CD4-positive, alpha-beta T cell treated with Interleukin-6 for 4 hours (primary cell): ENCODE measurements around the gene UCKL1.
"Not testable (repeated sequence)": the region's sequence is repeated elsewhere in the genome, so short reads cannot be mapped to it uniquely, and the experiment has no call there.

Experiments used
- DNase-seq: peaks from one replicate; pipeline ENCODE4 v3.0.0-alpha.2; 2020; ENCODE audit warnings: mixed read lengths

The UCKL1 gene

DNA sequence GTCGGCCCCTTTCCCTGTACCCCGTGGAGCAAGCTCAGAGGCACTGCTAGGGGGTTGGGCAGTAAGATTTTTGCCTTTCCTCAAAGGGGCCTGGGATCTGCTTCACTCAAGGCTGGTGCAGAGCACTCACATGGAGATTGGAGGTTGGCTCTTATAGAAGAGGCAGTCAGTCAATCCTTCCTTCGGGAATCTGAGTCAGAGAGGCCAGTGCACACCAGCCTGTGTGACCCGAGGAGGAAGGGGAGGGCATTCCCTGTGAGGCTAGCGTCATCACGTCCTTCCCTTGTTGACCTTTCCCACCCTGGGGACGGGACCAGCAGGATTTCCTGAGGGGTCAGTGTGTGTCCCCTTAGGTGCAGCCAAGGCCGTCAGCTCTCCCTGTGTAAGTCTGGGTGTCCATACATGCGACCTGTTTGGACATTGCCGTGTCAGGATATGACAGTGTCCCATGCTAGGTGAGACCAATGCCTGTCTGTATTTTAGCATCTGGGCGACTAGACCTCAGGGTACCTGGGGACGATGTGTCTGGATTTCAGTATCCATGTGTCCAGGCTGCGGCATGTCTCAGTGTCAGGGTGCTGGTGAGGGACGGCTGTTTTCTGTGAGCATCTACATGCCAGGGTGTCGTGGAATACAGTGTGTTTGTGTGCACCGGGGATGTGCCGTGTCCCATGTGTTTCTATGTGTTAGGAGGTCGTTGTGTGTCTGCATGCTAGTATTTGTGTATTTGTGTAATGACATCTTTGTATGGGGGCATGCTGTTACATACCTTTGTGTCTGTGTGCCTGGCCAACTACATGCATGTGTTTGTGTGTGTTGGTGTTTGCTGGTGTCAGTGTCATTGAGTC is 16.3 kb upstream of the UCKL1 start:
- no peak for DNase-seq

DNA sequence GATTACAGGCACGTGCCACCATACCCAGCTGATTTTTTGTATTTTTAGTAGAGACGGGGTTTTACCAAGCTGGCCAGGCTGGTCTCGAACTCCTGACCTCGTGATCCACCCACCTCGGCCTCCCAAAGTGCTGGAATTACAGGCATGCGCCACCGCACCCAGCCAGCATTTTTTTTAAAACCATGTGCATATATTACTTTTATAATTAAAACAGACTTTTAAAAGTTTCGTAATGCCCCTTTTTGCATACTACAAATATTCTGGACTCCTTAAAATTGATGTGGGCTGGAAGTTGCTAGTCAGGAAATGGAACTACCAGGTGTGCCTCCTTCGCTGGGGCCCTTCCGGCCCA is 15.7 kb upstream of the UCKL1 start:
- not testable (repeated sequence) for DNase-seq

DNA sequence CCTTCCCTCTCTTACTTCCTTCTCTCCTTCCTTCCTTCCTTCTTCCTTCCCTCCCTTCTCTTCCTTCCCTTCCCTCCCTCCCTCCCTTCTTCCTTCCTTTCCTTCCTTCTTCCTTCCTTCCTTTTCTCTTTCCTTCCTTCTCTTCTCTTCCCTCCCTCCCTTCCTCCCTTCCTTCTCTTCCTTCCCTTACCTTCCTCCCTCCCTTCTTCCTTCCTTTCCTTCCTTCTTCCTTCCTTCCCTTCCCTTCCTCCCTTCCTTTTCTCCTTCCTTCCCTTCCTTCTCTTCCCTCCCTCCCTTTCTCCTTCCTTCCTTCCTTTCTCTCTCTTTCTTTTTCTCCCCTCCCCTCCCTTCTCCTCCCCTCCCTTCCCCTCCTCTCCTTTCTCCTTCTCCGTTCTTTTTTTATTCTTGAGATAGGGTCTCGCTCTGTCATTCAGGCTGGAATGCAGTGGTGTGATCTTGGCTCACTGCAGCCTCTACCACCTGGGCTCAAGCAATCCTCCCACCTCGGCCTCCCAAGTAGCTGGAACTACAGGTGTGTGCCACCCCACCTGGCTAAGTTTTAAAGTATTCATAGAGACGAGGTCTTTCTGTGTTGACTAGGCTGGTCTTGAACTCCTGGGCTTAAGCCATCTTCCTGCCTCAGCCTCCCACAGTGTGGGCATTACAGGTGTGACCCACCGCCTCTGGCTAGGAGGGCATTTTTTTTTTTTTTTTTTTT is 14.7 kb upstream of the UCKL1 start:
- DNase-seq = no peak

DNA sequence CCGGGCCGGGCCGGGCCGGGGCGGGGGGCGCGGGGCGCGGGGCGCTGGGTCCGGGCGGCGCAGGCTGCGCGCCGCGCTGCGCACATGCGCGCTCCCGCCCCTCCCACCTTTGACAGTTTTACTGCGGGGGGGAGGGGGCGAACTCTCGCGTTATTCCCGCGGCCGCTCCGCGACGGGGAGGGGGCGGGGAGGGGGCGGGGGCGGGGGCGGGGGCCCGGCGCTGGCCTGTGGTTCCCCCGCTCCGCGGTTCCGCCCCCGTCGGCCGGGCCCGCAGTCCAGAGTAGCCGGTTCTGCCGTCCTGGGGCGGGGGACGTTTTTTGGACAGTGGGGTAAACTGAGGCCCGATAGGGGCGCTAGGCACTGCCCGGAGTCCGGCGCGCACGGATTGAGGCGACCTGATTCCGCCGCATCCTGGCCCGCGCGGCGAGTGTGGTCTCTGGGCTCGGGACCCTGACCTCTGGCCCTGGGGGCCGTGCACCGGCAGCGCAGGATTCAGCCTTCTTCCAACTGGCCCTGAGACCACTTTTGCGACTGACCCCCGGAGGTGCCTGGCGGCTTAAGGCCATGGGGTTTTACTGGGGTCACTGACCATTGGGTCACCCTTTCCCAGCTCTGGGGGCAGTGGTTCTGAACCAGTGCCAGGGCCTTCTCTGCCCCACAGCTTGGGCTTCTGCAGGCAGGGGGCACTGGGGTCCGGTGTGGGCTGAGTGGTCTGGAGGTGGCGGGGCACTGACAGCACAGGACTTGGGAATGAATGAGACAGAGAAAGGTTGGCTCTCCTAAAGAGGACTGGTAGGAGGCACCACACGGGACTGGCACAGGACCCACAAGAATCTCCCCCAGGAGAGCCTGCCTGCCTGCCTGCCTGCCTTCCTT is 13.9 kb upstream of the UCKL1 start, which contains the start of gene ZNF512B:
TSS of gene ZNF512B (minus strand) at position 93 of the 876 bp plus-strand sequence. CDS start 1,980 bp downstream, outside the sequence.
- peak; percentile 82 for DNase-seq

DNA sequence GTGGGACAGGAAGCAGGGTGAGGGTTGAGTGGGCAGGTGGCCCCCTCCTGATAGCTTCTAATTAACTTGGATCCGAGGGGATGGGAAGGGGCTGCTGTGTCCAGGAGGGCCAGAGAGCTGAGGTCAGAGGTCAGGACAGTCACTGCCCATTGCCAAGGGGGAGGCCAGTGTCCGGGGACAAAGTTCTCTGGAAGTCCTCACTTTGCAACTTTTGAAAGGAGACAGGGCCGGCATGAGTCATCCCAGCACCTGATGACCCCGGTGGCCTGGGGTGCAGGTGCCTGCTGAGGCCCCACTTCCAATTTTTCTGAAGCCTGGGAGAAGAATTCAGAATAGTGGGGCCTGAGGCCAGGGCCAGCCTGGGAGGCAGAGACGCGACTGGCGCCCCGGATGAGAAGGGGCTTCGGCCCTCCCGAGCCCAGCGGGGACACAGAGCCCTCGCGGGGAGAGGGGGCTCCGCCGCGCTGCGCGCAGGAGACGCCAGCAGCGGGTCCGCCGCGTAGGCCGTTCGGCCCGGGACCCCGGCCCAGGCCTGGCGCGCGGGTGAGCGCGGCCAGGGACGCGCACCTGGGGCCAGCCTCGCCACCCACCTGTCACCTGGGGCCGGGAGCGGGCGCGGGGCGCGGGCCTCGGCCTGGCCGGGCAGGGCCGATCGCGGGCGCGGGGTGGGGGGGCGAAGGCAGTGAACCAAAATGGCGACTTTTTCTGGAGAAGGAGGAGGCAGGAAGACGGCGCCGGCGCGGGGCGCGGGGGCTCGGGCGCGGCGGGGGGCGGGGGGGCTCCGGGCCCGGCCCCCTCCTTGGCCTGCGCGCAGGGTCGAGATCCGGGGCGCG is 12.9 kb upstream of the UCKL1 start:
- peak; percentile 60 for DNase-seq

DNA sequence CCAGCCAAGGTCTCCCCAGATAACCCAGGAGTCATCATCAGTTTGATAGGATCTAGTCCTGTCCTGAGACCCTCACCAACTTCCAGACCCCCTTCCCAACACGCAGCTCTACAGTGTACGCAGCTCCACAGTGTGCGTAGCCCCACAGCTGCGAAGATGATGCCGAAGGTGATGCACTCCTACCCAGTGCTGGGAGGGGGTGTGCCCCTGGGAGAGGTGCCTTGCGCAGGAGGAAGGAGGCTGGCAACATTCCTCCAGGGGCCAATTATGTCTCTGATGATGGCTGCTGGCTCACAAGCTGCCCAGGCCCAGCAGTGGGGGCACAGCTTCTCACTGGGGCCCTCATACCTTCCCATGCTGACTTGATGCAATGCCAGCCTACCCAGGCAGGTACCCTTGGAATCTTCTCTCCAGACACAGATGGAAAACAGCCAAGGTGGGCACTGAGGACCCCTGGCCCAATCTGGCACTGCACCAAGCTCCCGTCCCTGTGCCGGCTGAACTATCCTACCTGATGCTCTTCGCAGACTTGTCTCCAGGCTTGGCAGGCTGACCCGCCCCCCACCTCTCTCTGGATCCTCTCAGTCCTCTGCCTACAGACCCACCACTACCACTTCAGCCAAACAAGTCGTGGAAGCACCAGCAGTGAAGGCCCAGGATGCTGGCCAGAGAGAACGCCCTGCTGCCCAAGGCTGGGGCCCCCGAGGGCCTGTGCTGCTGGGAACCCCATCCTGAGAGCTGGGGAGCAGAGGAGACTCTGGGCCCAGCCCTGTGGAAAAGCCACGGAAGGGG is 12.1 kb upstream of the UCKL1 start:
- DNase-seq = no peak

DNA sequence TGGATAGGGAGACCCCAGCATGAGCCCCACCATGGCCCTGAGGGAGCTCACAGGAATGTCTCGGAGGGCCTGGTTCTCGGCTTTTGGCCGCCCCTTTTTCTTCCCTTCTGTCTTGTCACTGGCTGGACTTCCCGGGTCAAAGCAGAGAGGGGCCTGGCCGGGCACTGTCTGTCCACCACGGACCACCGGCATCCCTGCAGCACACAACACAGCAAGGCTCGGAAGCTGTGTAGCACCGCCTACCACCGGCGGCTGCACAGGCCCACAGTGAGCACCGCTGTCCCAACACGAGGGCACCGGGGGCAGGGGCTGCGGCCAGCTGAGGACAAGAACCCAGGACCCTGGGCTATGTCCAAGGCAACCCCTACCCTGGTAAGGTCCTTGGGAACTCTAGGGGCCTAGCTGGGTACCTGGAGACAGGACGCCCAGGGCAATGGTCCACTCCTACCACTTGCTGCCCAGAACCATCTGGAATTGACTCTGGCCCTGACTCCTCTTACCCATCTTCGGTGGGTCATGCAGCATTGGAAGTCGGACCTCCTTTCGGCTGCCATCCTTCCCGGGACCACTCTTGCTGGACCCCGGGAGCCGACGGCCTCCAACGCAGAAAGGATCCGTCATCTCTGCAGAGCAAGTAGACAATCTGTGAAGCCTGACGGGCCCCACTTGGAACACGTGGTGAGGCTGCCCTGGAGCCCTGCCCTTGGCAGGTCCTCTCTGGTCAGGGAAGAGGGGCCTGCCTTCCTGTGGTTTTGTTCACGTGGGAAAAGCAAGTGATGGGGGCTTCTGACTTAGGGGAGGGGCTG is 11.3 kb upstream of the UCKL1 start:
- no peak for DNase-seq

DNA sequence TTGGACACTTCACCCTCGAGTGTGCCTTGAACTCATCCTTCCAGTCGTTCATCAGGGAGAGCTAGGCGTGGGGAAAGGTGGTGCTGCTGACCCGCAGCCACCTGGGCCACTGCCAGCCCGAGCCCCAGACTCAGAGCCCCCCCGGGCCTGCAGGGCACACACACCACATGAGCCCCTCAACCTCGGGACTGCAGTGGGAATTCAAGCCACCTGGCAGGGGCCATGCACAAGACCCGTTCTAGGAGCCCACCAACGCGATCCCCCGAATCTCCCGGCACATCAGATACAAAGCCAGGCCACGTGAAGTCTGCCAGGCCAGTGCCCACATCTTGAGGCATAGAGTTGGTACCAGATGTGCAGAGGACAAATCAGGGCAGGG is 10.7 kb upstream of the UCKL1 start:
- DNase-seq = no peak

DNA sequence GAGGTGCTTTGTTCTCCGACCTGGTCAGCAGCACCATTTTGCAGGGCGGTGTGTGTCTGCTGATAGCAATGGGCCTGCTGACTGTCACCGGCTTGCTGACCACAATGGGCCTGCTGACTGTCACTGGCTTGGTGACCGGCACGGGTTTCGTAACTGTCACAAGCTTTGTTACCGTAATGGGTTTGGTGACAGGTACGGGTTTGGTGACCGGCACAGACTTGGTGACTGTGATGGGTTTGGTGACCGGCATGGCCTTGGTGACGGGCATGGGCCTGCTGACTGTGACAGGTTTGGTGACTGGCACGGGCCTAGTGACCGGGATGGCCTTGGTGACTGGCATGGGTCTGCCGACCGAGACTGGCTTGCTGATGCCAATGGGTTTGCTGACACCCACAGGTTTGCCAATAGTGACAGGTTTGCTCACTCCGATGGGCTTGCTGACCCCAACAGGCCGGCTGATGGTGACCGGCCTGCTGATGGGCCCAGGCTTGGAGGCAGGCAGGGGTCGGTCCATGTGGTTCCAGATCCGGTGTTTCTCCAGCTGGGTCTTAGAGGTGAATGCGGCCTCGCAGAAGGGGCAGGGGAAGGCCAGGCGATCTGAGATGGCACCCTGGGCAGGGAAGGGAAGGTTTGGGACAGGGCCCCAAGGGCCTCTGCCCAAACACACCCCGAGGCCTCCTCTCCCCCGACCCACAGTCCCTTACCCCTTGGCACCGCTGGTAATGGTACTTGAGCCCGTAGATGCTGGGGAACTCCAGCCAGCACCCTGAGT is 10.1 kb upstream of the UCKL1 start:
- no peak for DNase-seq

DNA sequence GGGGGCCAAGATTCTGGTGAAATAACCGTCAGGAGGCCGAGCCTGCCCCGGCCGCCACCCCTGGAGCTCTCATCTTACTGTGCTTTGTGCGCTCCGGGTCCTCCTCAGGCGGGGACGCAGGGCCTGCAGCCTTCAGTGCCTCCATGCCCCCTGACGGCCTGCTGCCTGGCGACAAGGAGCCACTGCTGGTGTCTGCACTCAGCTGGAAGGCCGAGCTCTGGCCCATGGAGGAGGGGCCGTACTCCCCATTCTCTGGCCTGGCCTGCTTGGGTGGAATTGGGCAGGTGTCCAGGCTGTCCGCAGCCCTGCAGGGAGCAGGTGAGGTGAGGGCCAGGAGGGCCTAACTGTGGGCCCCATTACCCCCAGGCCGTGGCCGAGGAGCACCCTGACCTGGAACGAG is 8.2 kb upstream of the UCKL1 start:
- no peak for DNase-seq

DNA sequence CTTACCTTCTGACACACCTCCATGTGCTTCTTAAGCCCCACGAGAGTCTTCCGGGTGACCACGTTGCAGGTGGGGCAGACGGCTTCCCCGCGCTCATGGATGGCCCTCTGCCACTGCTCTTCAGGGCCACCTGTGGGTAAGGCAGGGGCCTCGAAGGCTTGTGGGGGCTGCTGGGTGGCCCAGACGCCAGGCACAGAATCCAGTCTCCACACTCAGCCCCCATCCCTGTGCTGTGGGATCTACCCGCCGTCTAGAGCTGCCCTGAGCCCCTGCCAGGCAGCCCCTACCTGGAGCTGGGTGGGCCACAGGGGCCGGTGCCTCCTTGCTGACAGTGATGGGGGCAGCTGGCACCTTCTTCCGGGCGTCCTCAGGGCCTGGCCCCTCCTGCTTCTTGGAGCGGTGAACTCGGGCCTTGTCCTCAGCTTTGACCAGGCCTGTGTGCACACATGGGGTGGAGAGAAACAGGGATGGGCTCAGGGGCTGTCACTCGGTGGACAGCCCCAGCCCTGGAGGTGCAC is 7.6 kb upstream of the UCKL1 start:
- DNase-seq = no peak

DNA sequence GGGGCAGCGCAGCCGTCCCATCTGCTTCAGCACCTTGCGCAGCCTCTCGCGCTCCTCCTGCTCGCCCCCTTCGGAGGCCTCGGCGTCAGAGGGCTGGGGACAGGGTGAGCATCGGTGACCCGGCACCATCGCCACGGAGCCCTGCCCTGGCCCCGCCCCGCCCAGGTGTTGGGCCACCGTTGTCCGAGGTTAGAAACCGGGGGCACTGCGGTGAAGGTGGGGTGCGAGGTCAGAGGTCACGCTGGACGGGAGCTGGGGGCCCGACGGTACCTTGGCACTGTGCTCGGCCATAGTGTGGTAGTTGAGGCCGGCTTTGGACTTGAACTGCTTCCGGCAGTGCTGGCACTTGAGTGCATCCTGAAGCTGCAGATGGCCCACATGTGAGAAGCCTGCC is 7.1 kb upstream of the UCKL1 start:
- no peak for DNase-seq

DNA sequence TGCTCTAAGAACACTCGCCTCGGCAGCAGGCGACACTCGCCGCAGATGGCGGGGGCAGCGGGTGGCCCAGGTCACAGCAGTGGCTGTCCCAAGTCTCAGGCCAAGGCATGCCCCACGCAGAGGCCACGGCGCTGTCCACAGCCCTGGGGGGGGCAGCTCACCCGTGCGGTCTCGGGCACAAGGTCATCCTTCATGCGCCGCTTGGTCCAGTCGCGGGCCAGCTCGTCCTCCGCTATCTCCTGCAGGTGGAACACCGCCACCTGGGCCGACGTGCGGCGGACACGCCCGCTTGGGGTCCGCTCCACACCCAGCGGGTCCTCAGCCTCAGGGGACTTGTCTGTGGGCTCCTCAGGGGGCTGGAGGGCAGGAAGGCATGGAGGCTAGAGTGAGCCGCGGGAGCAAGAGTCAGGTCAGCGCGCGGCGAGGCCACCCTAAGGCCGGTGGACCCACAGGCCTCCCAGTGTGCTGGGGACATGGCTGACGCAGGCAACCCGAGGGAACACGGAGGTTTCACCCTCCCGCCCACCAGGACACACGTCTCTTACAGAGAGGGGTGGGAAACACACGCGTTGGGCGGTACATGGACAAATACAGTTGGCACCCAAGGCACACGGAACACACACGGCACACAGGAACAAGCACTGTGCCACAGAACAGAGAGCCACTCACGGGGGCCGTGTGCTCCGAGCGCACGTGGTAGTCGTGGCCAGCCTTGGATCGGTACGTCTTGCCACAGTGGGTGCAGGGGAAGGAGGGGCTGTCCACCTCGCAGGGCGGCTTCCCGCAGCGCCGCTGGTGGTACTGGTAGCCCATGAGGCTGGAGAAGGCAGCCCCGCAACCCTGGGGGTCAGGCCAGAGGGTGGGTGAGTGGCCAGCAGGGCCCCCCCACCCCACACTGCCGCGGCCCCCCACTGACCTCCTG is 6.5 kb upstream of the UCKL1 start:
- no peak for DNase-seq

DNA sequence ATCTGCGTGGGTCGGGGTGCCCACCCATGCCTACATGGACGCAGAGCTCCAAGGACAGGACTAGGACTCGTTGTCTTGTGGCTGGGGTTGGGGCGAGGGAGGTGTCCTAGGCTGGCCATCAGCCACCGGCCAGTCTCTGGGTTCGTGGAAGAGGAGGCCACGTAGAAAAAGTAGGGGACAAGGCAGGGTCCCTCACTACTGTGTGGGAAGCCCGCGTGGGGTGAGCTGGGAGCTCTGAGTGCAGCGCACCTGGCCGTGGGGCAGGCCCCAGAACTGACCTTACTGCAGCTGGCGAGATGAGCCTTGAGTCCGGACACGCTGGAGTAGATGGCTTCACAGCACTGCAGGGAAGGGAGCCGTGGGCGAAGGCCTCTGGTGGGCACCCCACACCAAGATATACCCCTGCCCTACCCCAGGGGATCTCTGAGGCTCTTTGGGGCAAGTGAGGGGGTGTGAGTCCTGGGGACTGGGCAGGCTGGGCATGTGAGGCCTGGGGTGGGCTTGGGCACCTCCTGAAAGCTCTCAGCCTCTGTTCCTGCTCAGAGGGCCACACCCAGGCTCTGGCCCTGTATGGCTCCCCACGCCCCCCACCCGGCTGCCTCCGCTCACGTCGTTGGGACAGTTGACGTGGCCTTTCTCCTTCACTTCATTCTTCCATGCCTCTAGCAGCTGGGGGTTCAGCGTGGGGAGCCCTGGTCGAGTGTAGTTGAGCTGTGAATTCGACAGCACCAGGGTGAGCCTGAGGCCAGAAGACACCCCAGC is 5.6 kb upstream of the UCKL1 start:
- DNase-seq = no peak

DNA sequence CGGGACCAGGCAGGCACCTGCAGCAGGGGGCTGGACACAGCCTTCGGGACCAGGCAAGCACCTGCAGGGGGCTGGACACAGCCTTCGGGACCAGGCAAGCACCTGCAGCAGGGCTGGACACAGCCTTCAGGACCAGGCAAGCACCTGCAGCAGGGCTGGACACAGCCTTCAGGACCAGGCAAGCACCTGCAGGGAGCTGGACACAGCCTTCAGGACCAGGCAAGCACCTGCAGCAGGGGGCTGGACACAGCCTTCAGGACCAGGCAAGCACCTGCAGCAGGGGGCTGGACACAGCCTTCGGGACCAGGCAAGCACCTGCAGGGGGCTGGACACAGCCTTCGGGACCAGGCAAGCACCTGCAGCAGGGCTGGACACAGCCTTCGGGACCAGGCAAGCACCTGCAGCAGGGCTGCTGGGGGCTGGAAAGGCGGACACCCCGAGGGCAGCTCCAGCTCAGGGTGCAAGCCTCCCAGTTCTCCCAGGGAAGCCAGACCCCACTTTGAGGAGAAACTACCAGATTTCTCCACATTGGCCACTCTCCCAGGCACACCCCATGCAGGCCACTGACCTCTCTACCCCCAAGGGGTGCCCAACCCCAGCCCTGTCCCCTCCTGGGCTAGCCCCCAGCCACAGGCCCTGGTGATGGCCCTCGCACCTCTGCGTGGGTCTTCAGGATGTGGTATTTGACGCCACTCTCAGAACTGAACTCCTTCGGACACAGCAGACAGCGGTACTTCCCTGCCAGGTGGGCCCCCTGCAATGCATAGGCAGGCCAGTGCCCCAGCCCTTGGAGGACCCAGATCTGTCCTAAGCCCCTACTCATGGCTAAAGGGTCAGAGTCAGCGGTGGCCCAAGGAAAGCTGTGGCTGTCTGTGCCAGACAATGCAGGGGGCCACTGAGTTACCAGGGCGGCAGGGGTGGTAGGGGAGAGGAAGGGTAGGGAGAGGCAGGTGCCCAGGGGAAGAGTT is 4.7 kb upstream of the UCKL1 start:
- DNase-seq = not testable (repeated sequence)

DNA sequence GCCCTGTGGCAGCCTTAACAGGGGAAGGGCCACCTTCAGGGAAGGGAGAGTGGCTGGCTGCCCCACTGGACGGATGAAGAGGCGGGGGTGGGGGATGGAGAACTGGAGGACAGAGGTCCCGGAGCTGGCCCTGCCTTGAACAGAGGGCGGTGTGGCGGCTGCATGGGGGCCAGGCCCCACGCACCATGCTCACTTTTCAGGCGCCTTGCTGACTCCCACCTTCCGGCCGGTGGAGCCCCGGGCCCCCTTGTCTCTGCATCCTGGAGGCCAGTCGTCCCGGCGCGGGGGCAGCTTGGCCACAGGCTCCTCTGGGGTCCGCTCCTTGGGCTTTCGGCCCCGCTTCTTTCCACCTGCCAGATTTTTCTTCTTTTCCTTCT is 3.5 kb upstream of the UCKL1 start:
- no peak for DNase-seq
